Measurements from ENCODE around the gene DNASE1.

DNASE1 gene

GRCh38 chr16:3665508-3665907 lies 11.0 kb downstream of the DNASE1 start:
- DNase-seq = no peak

- no peak for DNase-seq
Observed at GRCh38 chr16:3668626-3669025, 14.1 kb downstream of the DNASE1 start.

GRCh38 chr16:3669082-3669481 lies 14.6 kb downstream of the DNASE1 start:
- DNase-seq = no peak

- no peak for DNase-seq
Observed at GRCh38 chr16:3670711-3671110, 16.2 kb downstream of the DNASE1 start.

GRCh38 chr16:3671424-3671823 lies 16.9 kb downstream of the DNASE1 start:
- no peak for DNase-seq

GRCh38 chr16:3672571-3673041 lies 18.1 kb downstream of the DNASE1 start:
- no peak for DNase-seq

- DNase-seq = no peak
Observed at GRCh38 chr16:3673201-3673600, 18.7 kb downstream of the DNASE1 start.

- no peak for DNase-seq
Observed at GRCh38 chr16:3673676-3674377, 19.3 kb downstream of the DNASE1 start.

- no peak for DNase-seq
Observed at GRCh38 chr16:3674513-3675295, 20.2 kb downstream of the DNASE1 start.

- no peak for DNase-seq
Observed at GRCh38 chr16:3675601-3676130, 21.2 kb downstream of the DNASE1 start.

GRCh38 chr16:3677994-3678393 lies 23.5 kb downstream of the DNASE1 start:
- DNase-seq = no peak

GRCh38 chr16:3681206-3681605 lies 26.7 kb downstream of the DNASE1 start:
- no peak for DNase-seq

- no peak for DNase-seq
Observed at GRCh38 chr16:3687021-3687420, 32.5 kb downstream of the DNASE1 start.

GRCh38 chr16:3687792-3688191 lies 33.3 kb downstream of the DNASE1 start:
- DNase-seq = no peak

GRCh38 chr16:3689731-3690130 lies 35.2 kb downstream of the DNASE1 start:
- DNase-seq = no peak

- DNase-seq = peak; percentile 40
Observed at GRCh38 chr16:3690470-3690928, 36.0 kb downstream of the DNASE1 start.

- DNase-seq = no peak
Observed at GRCh38 chr16:3690980-3691720, 36.7 kb downstream of the DNASE1 start.

GRCh38 chr16:3691761-3692160 lies 37.3 kb downstream of the DNASE1 start:
- no peak for DNase-seq

- DNase-seq = no peak
Observed at GRCh38 chr16:3694051-3694450, 39.6 kb downstream of the DNASE1 start.

GRCh38 chr16:3695610-3696369 lies 41.3 kb downstream of the DNASE1 start:
- DNase-seq = no peak

- DNase-seq = no peak
Observed at GRCh38 chr16:3696425-3697218, 42.1 kb downstream of the DNASE1 start.

- DNase-seq = no peak
Observed at GRCh38 chr16:3698941-3699340, 44.5 kb downstream of the DNASE1 start.
